Activated CD4-positive, alpha-beta T cell treated with anti-CD3 and anti-CD28 coated beads for 24 hours (primary cell): ENCODE data around the gene EBF4.

Experiments used
- DNase-seq, 2 donors: peaks; one replicate each; pipeline ENCODE4 v3.0.0-alpha.2; 2020; ENCODE audit warnings: low read depth in 2 of 2

Gene EBF4

DNA sequence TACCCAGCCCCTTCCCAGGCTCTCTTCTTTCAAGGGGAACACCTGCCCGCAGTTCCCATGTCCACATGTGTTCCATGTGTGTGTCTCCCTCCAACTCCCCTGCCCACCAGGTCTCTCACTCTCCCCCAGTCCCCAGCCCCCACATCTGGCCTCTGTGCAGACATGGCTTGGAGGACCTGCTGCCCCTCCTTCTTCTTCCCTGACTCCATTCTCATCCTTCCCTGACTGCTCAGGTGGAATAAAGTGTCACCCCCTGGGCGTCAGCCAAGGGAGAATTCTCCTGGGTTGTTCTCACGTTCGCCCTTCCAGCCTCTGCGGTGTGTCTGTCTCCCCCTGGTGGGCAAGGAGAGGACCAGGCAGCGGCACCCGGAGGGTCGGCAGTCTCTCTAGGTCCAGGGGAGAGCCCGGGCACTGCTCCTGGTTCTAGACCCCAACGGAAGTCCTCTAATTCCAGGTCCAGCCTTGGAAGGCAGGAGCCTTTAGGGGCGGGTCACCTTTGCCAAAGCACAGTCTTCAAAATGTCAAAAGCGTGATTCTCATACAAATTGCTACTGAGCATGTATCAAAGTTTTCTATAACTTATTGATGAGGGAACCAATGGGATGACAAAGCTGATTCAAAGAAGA is 50.5 kb downstream of the EBF4 start:
- DNase-seq, result peak; percentile 59

DNA sequence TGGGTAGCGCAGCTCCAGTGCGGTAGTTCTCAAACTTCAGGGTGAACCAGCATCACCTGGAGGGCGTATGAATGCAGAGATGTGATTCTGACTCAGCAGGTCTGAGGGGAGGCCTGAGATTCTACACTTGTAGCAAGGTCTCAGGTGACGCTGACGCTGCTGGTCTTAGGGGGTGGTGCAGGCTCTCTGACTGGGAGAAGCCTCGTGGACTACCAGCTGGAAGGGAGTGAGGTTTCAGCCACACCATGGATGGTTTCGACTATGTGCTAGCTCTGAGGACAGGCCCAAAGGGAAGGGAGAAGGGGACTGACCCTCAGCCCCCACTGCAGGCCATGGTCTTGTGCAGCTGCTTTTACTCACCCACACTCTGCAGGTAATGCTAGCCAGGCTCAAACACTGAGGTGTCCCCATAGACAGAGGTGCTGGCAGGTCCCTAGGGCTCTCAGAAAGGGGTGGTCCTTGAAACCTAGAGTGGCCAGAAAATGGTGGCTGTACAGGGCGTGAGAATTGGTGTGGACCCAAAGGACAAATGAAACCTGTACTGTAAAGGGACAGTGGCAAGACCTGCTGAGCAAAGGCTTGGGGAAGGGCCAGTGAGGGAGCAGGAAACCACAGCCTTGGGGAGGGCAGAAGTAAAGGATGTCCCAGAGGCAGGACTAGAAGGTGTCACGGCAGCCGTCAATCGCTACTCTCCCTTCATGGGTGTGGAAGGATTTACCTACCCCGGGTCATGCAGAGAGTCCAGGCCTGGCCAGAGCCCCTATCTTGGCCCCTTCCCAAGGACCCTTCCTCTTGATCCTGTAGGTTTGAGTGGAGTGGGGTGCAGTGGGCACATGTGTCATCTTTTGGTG is 52.7 kb downstream of the EBF4 start:
- DNase-seq, result no peak

DNA sequence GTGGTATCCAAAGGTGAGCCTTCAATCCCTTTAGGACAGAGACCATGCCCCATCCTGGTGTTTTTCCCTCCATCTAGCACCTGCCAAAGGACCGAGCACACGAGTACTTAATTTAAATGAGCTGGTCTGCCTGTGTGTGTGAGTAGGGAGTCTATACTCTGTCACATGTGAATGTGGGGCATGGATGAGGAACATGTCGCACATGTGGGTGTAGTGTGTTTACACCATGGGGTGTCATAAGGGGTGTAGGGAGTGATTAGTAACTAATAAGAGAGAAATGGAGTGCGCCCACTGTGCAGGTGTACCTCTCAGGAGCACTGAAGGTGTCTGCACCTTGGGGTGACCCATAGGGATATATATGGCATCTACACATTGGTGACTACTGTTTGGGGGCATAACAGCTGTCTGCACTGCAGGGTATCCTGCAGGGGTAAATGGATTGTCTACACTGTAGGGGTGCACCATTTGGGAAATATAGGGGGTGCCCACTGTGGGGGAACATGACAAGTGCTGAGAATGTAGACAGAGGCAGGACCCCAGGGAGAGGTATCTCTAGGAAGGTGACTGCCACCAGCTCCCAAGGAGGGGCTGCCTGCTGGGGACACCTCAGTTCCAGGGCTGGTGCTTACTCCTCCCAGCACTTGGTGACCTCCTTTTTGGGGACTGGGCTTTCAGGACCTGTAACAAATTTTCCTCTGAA is 53.5 kb downstream of the EBF4 start:
- no peak for DNase-seq

DNA sequence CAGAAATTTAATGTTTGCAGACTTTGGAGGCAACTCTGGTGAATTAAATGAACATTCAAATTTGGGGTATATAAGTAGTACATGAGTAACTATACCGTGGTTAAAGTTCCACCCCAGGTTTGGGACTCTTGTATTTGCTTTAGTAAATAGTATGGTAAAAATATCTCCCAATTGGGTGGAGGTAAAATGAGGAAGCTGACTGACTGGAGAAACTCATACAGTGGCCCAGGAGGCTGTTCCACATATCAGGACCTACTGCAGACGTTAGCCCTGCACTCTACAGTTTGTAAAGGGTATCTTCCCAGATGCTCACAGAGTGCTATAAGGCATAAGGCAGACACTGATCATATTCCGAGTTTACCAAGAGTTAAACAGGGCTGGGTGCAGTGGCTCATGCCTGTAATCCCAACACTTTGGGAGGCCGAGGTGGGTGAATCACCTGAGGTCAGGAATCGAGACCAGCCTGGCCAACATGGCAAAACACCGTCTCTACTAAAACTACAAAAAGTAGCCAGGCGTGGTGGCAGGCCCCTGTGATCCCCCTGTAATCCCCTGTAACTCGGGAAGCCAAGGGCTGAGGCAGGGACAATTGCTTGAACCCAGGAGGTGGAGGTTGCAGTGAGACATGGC is 54.2 kb downstream of the EBF4 start:
- DNase-seq, result no peak

DNA sequence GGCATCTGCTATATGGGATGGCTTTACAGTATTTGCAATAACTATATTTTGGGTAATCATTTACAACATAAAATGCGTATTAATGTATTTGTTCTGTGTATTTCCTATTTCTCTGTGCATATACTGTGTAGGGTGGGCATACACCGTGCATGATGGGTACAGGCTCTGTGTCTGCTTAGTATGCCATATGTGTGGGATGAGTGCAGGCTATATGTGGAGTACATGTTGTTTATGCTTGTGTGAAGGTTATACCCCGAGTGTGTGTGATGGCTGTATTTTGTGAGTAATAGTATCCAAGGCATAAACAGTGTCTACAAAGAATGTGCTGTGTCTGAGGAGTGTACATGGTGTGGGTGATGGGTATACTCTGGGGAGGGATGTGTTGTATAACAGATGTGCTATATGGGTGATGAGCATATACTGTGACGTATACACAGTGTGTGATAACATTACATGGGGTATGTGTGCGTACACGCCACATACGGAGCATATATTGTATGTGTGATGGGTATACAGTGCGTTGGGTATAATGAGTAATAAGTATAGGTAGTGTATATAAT is 55.2 kb downstream of the EBF4 start:
- DNase-seq, result no peak

DNA sequence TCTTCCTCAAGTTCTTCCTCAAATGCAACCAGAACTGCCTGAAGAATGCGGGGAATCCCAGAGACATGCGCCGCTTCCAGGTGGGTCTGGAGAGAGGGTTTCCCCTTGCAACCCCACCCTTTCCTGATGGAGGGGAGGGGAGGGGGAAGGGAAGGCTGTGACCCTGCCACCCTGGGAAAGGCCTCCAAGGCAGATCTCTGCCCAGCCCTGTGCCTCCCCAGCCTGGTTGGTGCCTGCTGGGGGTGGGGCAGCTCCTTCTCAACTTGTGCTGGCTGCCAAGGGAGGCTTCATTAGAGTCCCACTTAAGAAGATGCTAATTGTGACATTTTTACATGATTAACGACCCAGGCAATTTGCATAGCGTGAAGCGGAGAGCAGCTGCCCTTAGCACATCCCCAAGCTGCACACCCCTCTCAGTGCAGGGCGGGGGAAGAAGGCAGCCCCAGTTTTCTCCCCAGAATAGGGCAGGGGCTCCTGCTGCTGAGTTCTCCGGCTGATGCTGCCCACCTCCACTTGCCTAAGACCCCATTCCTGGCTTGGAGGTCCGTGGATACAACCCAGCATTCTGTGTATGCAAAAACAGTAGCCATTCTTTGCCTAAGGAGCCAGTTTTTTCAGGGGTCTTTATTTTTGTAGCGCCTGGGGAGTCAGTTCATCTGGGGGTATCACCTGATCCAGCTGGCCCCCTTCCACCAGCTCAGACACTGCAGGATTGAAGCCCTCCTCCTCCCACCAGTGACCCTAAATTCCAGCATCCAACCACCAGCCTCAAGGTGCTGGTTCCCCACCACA is 56.2 kb downstream of the EBF4 start:
- DNase-seq, result no peak

DNA sequence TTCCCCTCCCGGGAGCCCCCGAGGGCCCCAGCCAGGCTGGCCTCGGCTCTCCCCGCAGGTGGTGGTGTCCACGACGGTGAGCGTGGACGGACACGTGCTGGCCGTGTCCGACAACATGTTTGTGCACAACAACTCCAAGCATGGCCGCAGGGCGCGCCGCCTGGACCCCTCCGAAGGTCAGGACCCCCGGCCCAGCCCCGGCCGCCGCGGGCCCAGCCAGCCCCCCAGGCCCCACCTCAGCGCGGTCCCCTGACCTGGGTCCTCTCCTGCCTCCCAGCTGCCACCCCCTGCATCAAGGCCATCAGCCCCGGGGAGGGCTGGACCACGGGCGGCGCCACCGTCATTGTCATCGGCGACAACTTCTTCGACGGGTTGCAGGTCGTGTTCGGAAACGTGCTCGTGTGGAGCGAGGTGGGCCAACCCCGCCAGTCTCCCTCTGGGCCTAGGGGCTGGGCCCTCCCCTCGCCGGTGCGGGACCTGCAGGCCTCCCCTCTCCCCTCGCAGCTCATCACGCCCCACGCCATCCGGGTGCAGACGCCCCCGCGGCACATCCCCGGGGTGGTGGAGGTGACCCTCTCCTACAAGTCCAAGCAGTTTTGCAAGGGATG is 56.9 kb downstream of the EBF4 start:
- DNase-seq, result no peak

DNA sequence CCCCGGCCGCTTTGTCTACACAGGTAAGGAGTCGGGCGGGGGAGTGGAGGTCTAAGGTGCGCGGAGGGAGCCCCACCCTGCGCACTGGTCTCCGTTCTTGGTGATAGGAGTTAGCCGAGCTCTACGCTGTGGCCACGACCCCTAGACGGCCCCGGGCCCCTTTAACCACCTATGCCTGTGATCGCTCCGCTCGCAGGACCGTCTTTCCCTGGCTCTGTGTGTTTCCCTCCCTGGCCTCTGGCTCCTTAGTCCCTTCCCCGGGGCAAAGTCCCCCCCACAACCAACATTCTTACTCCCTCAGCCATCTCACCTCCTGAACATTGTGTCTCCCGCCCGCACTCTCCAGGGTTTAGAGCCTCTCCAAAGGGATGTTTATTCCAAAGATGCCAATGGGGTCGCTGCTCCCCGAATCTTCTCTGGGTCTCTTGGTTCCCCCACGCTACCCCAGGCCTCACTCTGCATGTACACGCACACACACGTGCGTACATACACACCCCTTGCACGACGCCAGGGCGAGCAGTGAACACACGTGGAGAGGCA is 57.4 kb downstream of the EBF4 start:
- no peak for DNase-seq

DNA sequence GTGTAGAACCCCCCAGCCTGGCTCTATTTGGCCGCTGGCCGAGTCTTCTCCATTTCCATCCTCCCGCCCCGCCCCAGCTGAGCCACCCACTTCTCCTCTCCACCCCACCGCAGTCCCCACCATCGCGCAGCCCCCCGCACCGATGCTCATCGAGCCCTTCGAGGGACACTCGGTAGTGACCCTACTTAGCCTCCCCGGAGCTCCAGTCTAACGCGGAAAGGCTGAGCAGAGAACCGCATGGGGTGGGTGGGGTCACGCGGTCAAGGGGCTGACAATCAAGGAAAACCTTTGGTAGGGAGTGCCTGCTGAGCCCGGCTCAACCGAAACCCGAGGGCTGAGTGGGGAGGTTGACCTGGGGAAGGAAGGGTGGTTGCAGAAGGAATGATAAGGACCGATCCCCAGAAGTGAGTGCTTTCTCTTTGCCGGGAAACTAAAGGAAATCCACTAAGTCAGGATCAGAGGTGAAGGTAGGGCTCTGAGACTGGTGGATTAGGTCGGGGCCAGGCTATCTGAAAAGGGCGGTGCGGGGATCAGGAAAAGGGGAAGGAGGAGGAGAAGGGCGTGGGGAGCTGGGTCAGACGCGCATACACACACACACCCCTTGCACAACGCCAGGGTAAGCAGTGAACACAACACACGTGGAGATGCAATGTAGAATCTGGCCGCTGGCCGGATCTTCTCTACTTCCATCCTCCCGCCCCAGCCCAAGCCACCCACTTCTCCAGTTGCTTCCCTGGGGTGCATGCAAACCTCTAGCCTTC is 58.1 kb downstream of the EBF4 start:
- DNase-seq, result no peak

DNA sequence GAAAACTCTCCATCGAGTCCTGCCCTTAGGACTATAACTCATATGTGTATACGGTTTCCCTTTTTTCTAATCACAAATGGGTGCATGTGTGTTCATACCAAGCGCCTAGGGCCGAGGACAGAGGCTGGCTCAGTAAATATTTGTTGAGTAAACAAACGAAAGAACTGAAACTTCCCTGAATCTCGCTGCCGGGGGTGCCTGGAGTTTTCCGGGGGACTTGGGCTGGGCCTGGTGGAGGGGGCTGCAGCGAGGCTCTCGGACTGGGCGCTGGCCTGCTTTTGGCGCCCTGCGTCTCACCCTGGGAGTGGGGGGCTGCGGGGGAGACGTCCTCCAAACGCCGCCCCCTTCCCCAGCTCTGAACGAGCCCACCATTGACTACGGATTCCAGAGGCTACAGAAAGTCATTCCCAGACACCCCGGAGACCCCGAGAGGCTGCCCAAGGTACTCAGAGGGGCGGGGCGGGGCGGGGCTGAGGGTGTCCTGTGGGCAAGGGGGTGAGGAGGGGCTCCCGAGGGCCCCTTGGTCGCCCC is 58.8 kb downstream of the EBF4 start:
- DNase-seq, result no peak

DNA sequence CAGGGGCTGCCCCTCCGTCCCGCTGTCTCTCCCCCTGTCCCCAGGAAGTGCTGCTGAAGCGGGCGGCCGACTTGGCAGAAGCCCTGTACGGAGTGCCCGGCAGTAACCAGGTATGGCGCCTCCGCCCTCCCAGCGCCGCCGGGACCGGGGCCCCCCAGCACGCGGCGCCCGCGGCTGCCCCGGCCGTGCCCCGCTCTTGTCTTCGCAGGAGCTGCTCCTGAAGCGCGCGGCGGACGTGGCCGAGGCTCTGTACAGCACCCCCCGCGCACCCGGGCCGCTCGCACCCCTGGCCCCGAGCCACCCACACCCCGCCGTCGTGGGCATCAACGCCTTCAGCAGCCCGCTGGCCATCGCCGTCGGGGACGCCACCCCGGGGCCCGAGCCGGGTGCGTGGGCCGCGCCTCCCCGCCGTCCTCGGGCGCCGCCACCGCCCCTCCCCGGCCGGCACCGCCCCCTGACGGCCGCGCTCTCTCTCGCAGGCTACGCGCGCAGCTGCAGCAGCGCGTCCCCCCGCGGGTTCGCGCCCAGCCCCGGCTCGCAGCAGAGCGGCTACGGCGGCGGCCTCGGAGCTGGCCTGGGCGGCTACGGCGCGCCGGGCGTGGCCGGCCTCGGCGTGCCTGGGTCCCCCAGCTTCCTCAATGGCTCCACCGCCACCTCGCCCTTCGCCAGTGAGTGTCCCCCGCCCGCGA is 59.4 kb downstream of the EBF4 start:
- peak in 1 of 2 donors; percentile 39 for DNase-seq

DNA sequence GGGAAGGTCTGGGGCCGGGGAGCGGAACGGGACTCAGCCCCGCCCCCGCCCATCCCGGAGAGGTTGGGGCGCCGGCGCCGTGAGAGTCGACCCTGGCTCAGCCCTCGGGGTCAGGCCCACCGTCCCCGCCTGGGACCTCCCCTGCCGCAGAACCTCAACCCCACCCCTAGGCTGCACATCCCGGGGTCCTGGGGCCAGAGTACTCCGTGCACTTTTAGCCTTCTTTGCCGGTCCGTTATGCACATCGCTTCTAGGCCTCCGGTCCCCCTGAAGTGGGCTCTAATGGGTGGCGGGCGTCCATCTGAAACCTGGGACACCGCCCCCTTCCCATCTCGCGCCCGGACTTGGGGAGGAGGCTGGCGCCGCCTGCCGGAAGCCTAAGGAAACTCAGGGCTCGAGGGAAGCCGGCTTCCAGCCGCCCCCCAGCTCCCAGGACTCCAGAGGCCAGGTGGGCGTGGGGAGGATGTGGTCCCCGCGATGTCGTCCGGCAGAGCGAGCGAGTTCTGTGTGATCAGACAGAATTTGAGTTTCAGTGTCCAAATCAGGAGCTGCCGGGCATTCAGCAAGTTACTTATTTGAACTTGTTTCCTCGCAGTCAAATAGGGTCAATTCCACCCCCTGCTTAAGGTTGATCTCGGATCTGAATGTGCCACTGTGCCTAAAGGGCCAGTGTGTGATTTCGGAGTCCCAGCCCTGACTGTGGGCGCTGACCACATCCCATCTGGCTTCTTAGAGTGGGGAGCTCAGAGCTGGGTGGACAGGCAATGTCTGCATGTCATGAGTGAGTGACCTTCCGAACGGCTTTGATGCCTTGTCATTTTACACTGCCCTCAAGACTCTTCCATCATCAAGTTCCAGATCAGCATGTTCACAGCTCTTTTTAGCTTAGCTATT is 60.2 kb downstream of the EBF4 start:
- no peak for DNase-seq

DNA sequence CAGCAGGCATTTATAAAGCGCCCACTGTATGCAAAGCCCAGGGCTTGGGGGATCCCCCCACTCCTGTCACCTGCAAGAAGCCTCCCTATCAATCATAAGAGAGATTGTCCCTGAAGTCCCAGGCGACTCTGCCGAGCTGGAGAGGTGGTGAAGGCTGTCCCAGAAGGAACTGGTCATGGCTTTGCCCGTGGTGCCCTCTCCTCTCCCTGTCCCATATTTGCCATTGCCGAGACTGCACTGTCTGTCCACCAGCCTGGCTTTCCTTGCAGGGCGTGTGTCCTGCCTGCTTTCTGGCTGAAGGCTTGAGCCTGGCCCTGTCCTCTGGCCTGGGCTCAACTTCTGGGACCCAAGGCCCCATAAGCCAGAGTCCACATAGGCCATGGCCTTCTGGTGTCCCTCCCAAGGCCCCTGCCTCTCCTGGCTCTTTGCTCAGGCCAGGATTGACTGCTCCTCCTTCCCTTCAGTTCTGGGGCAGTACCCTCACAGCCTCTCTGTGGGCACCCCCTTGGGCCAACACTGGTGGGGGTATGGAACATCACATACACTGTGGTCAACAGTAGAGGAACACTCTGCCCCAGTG is 61.0 kb downstream of the EBF4 start:
- no peak for DNase-seq

DNA sequence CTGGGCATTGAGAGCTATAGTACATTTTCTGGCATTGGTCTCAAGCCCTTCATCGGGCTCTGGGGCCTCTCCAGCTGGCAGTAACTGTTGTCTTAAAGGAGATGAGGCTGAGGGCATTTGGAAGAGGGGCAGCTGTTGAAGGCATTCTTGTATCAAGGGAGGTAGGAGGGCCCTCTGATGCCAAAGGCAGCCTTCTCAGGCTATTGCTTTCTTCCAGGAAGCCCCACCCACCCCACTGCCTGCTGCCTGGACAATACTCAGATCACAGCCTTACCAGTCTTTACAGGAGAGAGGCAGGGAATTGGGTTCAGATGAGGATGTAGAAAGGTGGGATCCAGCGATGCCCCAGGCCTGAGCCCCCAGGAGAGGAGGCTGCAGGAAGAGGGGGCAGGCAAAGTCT is 61.8 kb downstream of the EBF4 start:
- no peak for DNase-seq

DNA sequence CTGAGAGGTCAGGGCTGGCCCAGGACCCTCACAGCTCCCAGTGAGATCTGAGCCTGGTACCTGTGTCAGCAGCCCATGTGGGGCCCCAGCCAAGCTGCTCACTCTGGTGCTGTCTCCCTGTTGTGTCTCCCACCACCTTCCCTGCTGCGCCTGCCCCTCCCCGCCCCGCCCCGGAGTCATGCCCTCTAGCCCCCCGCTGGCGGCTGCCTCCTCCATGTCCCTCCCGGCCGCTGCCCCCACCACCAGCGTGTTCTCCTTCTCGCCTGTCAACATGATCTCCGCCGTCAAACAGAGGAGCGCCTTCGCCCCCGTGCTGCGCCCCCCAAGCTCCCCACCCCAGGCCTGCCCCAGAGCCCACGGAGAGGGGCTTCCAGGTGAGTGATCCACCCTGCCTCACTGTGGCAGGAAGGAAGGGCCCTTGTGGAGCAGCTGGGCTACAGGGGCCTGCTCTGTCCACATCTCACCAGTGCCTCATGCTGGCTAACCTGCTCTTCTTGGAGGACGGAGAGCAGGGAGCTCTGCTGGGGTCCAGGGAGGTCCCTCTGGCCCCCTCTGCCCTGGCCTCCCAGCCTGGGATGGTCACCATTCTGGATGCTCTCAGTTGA is 63.0 kb downstream of the EBF4 start:
- DNase-seq, result no peak

DNA sequence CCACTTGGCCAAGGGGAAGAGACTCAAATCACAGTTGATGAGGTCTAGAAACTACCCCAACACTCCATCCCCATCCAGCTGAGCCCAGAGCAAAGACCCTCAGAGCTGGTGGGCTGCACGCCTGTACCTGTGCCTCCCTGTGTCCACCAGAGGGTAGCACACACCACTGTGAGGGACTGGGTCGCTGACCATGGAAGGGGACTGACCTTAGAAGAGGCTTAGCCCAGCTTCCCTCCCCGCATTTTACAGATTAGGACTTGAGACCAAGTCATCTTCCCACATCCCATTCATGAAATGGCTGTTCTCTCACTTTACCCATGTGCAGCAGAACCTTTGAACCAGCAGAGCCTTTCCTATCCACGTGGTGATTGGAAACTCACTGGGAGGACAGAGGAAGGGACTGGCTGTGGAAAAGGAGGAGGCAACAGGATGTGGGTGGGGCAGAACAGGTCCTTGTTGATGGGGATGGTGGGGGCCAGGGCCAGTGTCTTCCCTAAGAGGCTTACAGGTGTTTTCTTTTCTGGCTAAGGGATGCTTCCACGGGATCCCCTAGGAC is 63.6 kb downstream of the EBF4 start:
- no peak for DNase-seq

DNA sequence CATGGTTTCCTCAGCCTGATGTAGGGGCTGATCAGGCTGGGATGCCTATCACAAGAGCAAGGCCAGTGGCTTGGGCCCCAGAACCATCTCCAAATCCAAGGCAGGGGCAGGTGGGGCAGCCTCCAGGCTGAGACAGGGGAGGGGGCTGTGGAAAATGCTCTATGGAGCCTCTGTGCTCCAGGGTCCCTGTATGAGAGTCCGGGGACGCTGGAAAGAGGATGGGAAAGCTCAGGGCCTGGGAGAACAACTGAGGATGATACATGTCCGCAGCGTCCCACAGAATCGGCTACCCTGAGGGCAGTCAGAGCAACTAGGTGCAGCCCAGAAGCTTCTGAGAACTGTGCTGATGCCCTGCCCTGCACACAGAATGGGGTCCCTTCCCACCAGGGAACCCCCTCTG is 64.4 kb downstream of the EBF4 start:
- DNase-seq, result no peak
